A673 (cell line): Measurements from ENCODE around the gene OTOR.

Experiments used
- EZH2 ChIP-seq: fragments of 200-600 bp; sonication (generic); IDR thresholded peaks from 2 replicates; pipeline ENCODE4 v1.6.1; 2017; ENCODE audit warnings: borderline replicate concordance, low read depth, mild to moderate bottlenecking, mixed read lengths, antibody characterized with exemption, low read length; ENCODE audit not compliant: poor library complexity, severe bottlenecking
- TF ChIP-seq, protein P1 (sequence below): fragments of 300-800, 200-600 bp; sonication (generic); conservative IDR thresholded peaks from 2 replicates; pipeline ENCODE4 v1.5.1; 2017; ENCODE audit warnings: low read depth, mild to moderate bottlenecking, antibody characterized with exemption, low read length, moderate library complexity, mixed read lengths

DNA sequence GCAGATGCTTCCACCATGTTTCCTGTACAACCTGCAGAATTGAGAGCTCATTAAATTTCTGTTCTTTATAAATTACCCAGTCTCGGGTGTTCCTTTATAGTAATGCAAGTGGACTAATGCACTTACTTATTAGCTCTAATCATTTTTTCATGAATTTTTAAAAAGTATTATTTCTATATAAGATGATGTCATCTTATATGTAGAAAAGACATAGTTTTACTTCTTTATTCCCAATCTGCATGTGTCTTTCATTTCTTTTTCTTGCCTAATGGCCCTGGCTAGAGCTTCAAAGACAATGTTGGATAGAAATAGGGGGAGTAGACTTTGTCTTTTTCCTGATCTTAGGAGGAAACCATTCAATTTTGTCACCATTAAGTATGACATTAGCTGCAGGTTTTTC, 27.8 kb downstream of the OTOR start:
- TF ChIP-seq, protein P1, sequence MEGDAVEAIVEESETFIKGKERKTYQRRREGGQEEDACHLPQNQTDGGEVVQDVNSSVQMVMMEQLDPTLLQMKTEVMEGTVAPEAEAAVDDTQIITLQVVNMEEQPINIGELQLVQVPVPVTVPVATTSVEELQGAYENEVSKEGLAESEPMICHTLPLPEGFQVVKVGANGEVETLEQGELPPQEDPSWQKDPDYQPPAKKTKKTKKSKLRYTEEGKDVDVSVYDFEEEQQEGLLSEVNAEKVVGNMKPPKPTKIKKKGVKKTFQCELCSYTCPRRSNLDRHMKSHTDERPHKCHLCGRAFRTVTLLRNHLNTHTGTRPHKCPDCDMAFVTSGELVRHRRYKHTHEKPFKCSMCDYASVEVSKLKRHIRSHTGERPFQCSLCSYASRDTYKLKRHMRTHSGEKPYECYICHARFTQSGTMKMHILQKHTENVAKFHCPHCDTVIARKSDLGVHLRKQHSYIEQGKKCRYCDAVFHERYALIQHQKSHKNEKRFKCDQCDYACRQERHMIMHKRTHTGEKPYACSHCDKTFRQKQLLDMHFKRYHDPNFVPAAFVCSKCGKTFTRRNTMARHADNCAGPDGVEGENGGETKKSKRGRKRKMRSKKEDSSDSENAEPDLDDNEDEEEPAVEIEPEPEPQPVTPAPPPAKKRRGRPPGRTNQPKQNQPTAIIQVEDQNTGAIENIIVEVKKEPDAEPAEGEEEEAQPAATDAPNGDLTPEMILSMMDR = no peak
- no peak for TF ChIP-seq EZH2
